Astrocyte of the spinal cord (primary cell): ENCODE results near the gene NCBP3.

ENCODE experiments used
- DNase-seq: peaks from one replicate; pipeline ENCODE4 v3.0.0; 2011; ENCODE audit warnings: low read depth, low spot score
- H3K4me3 ChIP-seq: 2 replicates; pipeline ENCODE4 v1.5.1; 2011; ENCODE audit warnings: low read depth, mild to moderate bottlenecking, low read length, moderate library complexity
- CTCF ChIP-seq: IDR thresholded peaks from 2 replicates; pipeline ENCODE4 v1.5.1; 2012; ENCODE audit warnings: low read depth, mild to moderate bottlenecking, low read length, inconsistent platforms
- in situ Hi-C: cut with HindIII; loops from 2 replicates; pipeline ENCODE4 v1.10.0; 2017; ENCODE audit warnings: low sequenced_read_pairs

Gene NCBP3

GRCh38 chr17:3782751-3783150, 63.3 kb downstream of the NCBP3 start:
- in situ Hi-C loops, result no loop called here
- no peak for DNase-seq
- TF ChIP-seq CTCF, result no peak
- H3K4me3 ChIP-seq, result no peak overlapping the region

- no peak for TF ChIP-seq CTCF
- no peak overlapping the region for H3K4me3 ChIP-seq
- in situ Hi-C loops, result no loop called here
- no peak for DNase-seq
These were observed 65.1 kb downstream of the NCBP3 start for GRCh38 chr17:3780986-3781385.

- H3K4me3 ChIP-seq, result no peak overlapping the region
- DNase-seq, result no peak
- no peak for TF ChIP-seq CTCF
- in situ Hi-C loops, result no loop called here
These were observed 68.5 kb downstream of the NCBP3 start for GRCh38 chr17:3777366-3778120.

- DNase-seq, result no peak
- no peak overlapping the region for H3K4me3 ChIP-seq
- no peak for TF ChIP-seq CTCF
- in situ Hi-C loops, result no loop called here
These were observed 72.1 kb downstream of the NCBP3 start for GRCh38 chr17:3773966-3774365.

GRCh38 chr17:3773511-3773910, 72.5 kb downstream of the NCBP3 start:
- no peak for TF ChIP-seq CTCF
- no peak overlapping the region for H3K4me3 ChIP-seq
- peak; percentile 23 for DNase-seq
- in situ Hi-C loops, result no loop called here

GRCh38 chr17:3772764-3773163, 73.3 kb downstream of the NCBP3 start:
- in situ Hi-C loops, result no loop called here
- H3K4me3 ChIP-seq, result no peak overlapping the region
- no peak for TF ChIP-seq CTCF
- DNase-seq, result no peak

GRCh38 chr17:3771140-3771539, 74.9 kb downstream of the NCBP3 start:
- DNase-seq, result no peak
- no peak overlapping the region for H3K4me3 ChIP-seq
- no peak for TF ChIP-seq CTCF
- in situ Hi-C loops, result no loop called here
